ENCODE measurements around the gene KIAA0825. TPM values are rescaled to one million over a fixed set of nuclear protein-coding genes. Genes with fewer than 3 reads are reported as not detected.
"Not testable (repeated sequence)": the region's sequence is repeated elsewhere in the genome, so short reads cannot be mapped to it uniquely, and the experiment has no call there.

Gene KIAA0825
- total RNA-seq, 1 donor from 2014 or later = 2.1 TPM

DNA sequence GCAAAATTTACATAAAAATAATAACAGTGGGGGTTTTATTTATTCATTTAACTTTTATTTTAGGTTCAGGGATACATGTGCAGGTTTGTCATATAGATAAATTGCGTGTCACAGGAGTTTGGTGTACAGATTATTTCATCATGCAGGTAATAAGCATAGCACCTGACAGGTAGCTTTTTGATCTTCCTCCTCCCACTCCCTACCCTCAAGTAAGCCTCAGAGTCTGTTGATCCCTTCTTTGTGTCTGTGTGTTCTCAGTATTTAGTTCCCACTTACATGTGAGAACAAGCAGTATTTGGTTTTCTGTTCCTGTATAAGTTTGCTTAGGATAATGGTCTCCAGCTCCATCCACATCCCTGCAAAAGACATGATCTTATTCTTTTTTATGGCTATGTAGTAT, 240.3 kb downstream of the KIAA0825 start:
- intact Hi-C loops (cut with micrococcal nuclease) = no loop called here

DNA sequence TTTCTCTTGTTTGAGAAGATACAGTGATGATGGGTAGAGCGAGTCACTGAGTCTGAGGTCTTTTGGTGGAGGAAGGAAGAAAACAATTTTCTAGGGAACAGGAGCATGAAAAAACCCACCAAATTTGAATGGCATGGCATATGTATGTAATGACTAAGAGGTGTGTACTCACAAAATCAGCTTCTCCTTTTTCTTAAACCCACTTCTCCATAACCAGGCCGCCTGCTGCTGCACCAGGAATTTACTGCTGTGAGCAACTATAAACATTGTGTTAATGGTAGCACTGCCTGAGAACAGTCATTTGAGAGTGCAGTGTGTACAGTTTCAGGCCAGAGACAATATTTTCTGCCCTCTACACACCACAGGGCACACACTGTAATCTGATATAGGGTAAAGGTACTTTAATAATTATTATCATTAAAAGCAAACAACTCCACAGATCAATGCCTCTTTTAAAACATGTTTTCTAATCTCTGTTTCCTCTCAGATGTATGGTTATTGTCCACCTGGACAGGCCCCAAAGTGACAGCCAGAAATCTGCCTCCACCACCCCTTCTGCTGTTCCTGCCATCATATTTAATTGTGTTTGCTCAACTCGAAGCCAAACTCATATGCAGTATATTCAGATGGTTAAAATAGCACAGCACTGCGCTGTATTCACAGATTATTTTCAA, 241.6 kb downstream of the KIAA0825 start:
- intact Hi-C loops (cut with micrococcal nuclease) = no loop called here

DNA sequence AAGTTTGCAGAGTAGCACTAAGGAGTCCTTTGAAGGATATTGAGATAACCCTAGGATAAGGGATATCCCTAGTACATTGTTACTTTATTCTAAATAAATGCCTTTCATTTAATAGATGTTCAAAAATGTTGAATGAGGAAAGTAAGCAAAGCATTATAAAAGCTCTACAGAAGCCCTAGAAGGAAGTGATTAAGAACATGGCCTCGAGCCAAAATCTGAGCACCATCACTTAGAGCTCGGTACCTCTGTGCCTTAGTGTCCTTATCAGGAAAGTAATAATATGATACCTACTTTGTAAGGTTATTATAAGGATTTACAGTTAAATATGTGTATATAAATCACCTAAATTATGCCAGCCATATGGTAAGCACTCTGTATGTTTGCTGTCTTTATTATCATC, 242.6 kb downstream of the KIAA0825 start:
- intact Hi-C loops (cut with micrococcal nuclease) = no loop called here

DNA sequence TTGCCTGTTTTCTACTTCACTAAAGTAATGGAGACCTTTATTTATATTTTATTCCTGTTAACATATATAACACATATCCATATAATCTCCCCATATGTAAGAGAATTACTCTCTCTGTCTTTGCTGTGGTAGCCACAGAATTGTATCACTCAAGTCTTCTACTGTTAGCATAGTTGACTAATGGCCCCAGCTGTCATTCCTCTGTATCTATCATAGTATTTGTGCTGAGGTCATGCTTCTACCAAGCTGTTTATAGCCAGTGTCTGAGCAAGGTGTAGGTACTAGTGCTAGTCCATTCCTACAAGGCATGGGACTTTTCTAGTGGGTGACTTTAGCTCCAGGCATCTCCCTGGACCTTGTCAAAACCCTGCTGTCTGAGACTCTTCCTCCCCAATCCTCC, 244.1 kb downstream of the KIAA0825 start:
- intact Hi-C loops (cut with micrococcal nuclease) = no loop called here

DNA sequence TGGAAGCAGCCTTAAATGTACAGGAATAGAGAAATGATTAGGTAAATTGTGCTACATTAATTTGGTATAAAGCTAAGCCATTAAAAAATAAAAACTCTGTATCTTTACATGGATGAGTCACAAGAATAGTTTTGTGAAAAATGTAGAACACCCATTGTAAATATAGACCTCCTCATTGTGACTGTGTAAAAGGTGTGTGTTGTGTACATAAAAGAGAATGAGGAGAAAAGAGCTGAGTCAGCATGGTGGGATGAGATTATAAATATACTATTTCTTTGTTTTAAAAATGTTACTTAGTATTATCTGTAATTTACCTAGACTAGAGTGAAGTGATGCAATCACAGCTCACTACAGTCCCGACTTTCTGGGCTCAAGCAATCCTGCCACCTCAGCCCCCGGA, 250.5 kb downstream of the KIAA0825 start:
- intact Hi-C loops (cut with micrococcal nuclease) = no loop called here

DNA sequence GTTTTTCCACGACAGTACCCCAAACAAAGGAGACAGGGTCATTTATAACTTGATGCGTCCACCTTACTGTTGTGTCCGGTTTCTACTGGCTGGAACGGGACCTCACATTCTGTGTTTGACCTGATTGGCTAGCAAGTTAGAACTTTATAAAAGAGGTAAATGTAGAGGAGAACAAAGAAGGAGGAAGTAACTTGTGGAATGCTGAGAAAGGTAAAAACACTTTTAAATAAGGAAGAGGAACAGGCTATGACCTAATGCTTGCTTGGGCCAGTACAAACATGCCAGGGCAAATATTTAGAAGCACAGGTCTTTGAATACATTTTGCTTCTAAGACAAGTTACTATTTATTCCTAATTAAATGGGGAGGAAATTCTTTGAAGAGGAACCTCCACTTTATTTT, 251.6 kb downstream of the KIAA0825 start:
- intact Hi-C loops (cut with micrococcal nuclease) = no loop called here

DNA sequence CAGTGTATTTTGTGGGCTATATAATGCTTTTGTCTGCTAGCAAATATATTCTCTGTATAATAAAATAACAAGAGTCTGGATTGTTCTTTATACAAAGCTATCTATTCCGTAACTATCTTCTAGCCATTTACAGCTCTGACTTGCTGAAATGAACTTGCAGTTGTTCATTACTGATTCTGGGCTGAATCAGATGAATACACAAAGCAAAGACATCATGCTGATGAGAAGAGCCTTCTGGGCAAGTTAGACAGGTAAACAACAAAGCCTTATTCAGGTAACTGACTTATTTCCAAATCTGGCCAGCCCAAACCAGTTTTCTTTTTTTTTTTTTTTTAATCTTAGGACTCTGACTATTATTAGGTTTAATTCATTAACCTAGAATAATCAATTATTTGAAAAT, 255.5 kb downstream of the KIAA0825 start:
- intact Hi-C loops (cut with micrococcal nuclease) = no loop called here

DNA sequence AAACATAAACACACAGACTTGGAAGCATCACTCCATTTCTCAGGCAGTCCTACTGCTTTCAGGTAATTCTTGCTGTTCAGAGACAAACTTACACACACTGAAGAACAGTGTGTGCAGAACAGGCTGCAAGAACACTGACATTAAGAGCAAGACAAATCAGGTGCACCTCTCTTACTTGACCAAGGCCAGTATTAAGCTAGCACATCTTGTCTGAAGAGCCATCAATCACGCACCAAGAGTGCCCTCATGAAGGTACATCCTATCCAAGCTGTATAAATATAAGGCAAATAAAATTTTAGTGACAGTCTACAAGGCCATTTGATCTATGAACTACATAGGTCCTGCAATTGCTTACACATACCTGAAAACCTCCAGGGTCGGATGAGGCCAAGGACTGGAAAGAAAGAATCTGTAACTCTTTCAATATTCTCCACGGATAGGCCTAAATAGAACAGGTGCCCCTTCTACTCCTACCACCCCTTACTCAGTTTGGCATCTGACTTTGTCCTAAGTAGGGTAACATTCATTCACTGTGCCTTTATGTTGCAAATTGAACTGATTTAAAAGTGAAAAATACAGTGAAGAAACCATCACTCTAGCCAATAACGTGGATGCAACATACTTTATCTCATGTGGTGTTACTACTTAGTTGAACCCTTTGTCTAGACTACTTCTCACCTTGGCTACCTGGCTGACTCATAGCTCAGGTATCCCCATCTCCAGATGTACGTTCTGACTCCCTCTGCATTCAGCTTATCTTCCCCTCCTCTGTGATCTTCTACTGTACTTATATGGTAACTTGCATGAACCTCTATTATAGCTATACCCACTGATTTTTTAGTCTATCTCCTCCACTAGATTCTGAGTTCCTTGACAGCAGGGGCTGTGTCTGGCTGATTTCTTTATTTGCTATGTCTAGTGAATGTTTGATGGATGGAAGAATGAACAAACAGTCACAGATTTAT, 256.3 kb downstream of the KIAA0825 start:
- intact Hi-C loops (cut with micrococcal nuclease) = no loop called here

DNA sequence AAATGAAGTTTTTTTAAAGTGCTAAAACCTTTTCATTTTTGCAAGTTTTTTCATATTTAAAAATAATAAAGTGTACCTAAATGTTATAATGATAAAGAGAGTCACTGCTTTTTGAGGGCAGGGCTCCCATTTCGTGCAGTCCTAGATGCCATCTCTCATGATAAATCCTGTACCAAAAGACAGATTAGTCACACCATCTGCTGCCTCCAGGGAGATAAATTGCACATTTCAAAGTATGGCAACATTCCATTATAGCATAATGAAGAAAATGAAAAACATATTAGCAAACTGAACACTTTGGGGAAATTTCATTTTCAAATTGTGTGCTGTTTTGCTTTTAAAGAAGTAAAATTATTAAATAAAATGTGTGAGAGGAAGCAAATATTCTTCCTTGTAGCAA, 257.2 kb downstream of the KIAA0825 start:
- intact Hi-C loops (cut with micrococcal nuclease) = no loop called here

DNA sequence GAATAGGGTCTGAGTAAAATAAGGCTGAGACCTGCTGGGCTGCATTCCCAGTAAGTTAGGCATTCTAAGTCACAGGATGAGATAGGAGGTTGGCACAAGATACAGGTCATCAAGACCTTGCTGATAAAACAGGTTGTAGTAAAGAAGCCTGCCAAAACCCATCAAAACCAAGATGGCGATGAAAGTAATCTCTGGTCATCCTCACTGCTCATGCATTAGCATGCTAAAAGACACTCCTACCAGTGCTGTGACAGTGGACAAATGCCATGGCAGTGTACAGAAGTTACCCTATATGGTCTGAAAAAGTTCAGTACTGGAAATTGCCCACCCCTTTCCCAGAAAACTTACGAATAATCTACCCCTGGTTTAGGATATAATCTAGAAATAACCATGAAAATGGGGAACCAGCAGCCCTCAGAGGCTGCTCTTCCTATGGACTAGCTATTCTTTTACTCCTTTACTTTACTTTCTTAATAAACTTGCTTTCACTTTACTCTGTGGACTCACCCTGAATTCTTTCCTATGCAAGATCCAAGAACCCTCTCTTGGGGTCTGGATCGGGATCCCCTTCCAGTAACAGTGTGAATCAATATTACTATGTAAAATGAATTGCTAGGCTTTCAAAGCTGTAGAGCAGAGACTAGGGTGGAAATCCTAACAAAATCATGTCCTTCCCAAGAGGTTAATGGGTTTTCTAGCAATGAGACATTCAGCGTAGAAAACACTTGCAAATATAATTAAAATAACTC, 257.8 kb downstream of the KIAA0825 start:
- intact Hi-C loops (cut with micrococcal nuclease) = no loop called here

DNA sequence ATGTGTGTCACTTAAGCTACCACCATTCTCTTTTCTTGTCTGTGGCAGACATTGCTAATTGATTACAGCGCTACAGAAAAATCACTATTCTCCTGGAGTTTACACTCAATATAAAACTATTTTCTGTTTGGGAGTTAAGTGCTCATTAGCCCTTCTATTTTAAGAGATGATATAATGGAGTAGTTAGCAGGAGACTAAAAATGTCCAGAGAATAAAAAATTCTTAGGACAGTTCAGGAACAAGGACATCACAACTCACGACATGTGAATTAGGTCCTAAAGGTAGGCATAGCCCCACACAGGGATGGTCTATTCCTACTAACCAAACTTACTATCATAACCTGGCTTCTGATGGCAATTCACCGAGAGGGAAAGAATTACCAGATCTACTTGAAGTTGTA, 258.5 kb downstream of the KIAA0825 start:
- intact Hi-C loops (cut with micrococcal nuclease) = loop anchor here (1.0 kb wide), 1 partner anchor 12 kb away; no protein-coding TSS in a partner anchor

DNA sequence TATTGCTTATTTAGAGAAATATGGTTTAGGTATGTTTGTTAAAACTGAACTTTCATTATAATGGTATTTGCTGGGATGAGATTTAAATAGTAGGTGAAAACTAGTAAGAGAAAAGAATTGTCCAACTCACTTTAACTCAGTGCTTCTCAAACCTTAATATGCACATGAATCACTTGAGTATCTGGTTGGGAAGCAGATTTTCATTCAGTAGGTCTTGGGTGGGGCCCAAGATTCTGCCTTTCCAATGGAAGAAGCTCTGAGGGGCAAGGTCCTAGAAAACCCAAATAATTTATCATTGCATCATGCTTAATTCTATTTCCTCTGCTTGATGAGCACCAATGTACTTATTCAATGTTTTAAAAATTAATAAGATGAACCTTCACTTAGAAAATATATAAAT, 262.6 kb downstream of the KIAA0825 start:
- intact Hi-C loops (cut with micrococcal nuclease) = no loop called here

DNA sequence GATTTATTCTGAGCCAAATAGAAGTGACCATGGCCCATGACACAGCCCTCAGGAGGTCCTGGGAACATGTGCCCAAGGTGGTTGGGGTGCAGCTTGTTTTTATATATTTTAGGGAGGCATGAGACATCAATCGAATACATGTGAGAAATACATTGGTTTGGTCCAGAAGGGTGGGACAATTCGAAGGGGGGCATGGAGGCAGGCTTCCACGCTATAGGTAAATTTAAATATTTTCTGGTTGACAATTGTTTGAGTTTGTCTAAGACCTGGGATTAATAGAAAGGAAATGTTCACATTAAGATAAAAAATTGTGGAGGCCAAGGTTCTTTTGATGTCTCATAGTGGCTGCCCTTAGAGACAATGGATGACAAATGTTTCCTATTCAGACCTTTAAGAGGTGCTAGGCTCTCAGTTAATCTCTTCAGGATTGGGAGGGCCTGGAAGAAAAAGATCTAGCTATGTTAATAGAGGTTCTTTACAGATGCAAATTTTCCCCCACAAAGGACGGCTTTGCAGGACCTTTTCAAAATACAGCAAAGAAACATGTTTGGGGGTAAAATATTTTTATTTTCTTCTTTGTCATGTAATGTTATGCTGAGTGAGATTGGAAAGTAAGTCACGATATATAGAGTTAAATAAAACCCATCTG, 263.4 kb downstream of the KIAA0825 start:
- intact Hi-C loops (cut with micrococcal nuclease) = not testable (repeated sequence)

DNA sequence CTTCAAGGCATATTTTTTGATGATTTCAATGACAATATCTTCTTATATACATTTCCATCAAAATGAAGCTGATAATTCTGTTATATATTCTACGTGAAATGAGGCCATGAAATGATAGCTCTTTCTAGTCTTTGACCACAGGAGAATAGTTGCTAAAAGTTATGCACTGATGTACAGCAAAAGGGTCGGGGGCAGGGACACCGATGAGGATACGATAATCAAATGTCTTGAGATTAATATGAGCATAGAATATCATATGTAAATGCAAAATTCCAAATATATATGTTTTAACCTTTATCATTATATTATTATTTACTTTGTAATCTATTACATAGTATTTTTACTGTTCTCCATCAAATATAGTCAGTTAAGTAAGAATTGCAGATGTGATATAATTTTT, 264.8 kb downstream of the KIAA0825 start:
- intact Hi-C loops (cut with micrococcal nuclease) = no loop called here

DNA sequence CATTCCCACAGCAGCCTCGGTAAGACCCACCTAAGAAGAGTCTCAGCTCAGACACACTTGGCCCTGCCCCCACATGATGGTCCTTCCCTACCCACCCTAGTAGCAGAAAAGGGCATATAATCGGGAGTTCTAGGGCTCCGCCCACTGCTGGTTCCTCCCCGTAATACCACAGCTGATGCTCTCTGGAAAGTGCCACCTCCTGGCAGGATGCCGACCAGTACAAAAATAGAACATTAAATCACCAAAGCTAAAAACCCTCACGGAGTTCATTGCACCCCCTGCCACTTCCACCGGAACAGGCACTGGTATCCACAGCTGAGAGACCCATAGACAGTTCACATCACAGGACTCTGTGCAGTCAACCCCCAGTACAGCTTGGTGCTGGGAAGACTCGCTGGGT, 271.3 kb downstream of the KIAA0825 start:
- intact Hi-C loops (cut with micrococcal nuclease) = no loop called here

DNA sequence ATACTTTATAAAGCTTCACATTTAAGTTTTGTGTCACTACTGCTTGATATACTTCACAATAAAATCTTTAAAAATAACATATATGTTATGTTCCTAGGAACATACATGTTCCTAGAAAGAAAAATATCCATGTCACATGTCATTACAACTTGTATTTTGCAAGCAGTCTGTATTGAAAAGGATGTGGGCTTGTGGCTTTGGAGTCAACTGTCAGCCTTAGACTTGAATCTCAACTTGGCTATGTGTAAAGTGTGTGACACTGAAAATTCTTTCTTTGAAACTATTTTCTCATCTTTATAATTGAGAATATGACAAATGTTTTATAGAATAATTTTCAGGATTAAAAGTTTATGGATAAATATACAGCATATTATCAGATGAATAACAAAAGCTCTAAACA, 273.1 kb downstream of the KIAA0825 start:
- intact Hi-C loops (cut with micrococcal nuclease) = no loop called here

DNA sequence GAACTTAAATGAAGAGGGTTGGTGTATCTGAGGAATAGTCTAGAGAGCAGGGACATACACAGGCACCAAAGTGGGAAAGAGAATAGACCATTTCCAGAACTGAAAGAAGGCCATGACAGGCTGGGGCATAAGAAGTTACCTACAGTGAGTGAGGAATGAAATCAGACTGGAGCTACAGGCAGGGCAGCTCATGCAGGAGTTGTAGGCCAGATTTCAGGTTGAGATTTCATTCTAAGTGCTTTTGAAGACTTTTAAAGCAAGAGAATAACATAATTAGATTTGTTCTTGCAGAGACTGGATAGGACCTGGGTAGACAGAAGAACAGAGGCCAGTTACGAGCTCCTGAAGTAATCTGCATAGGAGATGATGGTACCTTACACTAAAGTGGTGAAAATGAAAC, 280.8 kb downstream of the KIAA0825 start:
- intact Hi-C loops (cut with micrococcal nuclease) = no loop called here

DNA sequence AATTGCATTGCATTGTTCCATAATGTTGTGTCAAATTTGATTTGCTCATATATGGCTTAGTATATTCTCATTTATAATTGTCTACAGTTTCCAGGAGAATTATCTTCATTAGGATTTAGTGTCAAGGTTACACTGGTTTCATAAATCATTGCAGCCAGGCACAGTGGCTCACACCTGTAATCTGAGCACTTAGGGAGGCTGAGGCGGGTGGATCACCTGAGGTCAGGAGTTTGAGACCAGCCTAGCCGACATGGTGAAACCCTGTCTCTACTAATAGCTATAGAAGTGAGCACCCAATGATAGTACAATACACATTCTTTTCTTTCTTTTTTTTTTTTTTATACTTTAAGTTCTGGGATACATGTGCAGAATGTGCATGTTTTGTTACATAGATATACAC, 282.5 kb downstream of the KIAA0825 start:
- intact Hi-C loops (cut with micrococcal nuclease) = no loop called here

DNA sequence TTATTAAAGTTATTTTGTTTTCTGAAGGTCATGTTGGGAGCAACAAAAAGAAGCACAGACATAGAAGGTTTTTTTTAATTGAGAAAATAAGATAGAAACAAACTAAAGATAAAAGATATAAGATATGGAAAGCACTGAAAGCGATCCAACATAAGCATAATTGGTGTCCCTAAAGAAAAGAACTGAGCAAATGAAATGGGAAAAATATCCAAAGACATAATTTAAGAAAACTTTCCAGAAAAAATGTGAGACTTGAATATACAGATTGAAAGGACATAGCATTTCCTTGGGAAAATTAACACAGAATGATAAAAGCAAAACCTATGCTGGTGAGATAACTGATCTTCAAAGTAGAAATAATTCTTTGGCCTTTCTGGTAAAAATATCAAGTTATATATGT, 289.3 kb downstream of the KIAA0825 start:
- intact Hi-C loops (cut with micrococcal nuclease) = no loop called here

DNA sequence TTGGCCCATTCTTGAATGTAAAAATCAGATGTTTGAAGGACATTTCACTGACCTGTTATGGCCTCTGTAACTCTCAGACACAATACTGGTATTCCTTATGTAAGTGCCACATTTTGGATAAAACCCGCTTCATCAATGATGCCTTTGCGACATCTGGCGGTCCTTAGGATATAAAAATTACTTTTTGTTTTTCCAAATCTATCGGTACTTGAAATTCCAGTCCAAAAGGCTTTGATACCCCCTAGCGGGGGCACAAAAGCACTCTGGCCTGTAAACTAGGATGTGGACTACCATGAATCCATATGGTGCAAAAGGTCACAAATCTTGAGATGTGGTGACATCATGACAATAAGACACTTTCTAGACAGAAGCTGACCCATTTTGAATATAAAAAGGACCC, 291.8 kb downstream of the KIAA0825 start:
- intact Hi-C loops (cut with micrococcal nuclease) = no loop called here
